IMR-90 (cell line): ENCODE data around the gene SLC22A5. TPM values are rescaled to one million over a fixed set of nuclear protein-coding genes. Genes with fewer than 3 reads are reported as not detected.

Experiments
- ATAC-seq: fragments of 200-7000 bp; cut with Tn5 transposase; 2 replicates; pipeline ENCODE4 v1.9.1; 2020; ENCODE audit warnings: low read depth, mild to moderate bottlenecking, moderate library complexity
- BruUV-seq: library from RNA; stranded (reverse); fragments of 400-500 nt; replicated peaks from 2 replicates; lab custom pipeline; 2021; lab: Mats Ljungman, UMichigan
- CTCF ChIA-PET: fragments of 300-600 bp; formaldehyde crosslinking; extraction: SDS; loops from one replicate; lab custom pipeline; 2021; ENCODE audit warnings: antibody characterized with exemption; lab: Yijun Ruan, JAX
- POLR2A ChIA-PET: fragments of 300-600 bp; sonication (Branson Sonifier 250); formaldehyde crosslinking; loops from one replicate; lab custom pipeline; 2022; ENCODE audit warnings: antibody characterized with exemption; ENCODE audit not compliant: unreplicated experiment; lab: Charles Lee
- DNase-seq: peaks from one replicate; pipeline ENCODE4 v3.0.0; 2013
- H2AFZ ChIP-seq: replicated peaks from 2 replicates; pipeline ENCODE3; 2013; ENCODE audit warnings: low read length, mild to moderate bottlenecking; ENCODE audit not compliant: poor library complexity
- H2AK5ac ChIP-seq: 2 replicates; pipeline ENCODE4 v1.6.1; 2013; ENCODE audit warnings: low read depth, low read length, inconsistent platforms
- H2AK9ac ChIP-seq: replicated peaks from 2 replicates; pipeline ENCODE3; 2013; ENCODE audit warnings: mild to moderate bottlenecking, low read depth, low read length, moderate library complexity; ENCODE audit not compliant: poor library complexity
- H2BK120ac ChIP-seq: 2 replicates; pipeline ENCODE4 v1.6.1; 2013; ENCODE audit warnings: low read depth, low read length, inconsistent platforms
- H2BK15ac ChIP-seq: 3 replicates; pipeline ENCODE4 v1.6.1; 2013; ENCODE audit warnings: low read depth, low read length, inconsistent platforms
- H2BK20ac ChIP-seq: 2 replicates; pipeline ENCODE4 v1.6.1; 2013; ENCODE audit warnings: low read depth, mild to moderate bottlenecking, inconsistent platforms, low read length, moderate library complexity
- H2BK5ac ChIP-seq: 2 replicates; pipeline ENCODE4 v1.6.1; 2013; ENCODE audit warnings: mild to moderate bottlenecking, low read depth, low read length, inconsistent platforms; ENCODE audit not compliant: poor library complexity, severe bottlenecking
- H3K14ac ChIP-seq: replicated peaks from 2 replicates; pipeline ENCODE4 v1.6.1; 2013; ENCODE audit warnings: low read depth, low read length, inconsistent platforms
- H3K18ac ChIP-seq: 2 replicates; pipeline ENCODE4 v1.6.1; 2013; ENCODE audit warnings: low read depth, low read length, control low read depth
- H3K23ac ChIP-seq: 2 replicates; pipeline ENCODE4 v1.6.1; 2013; ENCODE audit warnings: low read depth, low read length, inconsistent platforms
- H3K27ac ChIP-seq: 2 replicates; pipeline ENCODE4 v1.5.1; 2013; ENCODE audit warnings: mild to moderate bottlenecking, control low read depth, low read length; ENCODE audit not compliant: insufficient read depth
- H3K27me3 ChIP-seq: 2 replicates; pipeline ENCODE4 v1.6.1; 2013; ENCODE audit warnings: low read length; ENCODE audit not compliant: control insufficient read depth, insufficient read depth
- H3K36me3 ChIP-seq: 2 replicates; pipeline ENCODE4 v1.6.1; 2013; ENCODE audit warnings: low read length, mixed read lengths; ENCODE audit not compliant: control insufficient read depth, insufficient read depth
- H3K4ac ChIP-seq: 2 replicates; pipeline ENCODE4 v1.6.1; 2013; ENCODE audit warnings: low read depth, low read length, inconsistent platforms
- H3K4me1 ChIP-seq: 2 replicates; pipeline ENCODE4 v1.6.1; 2013; ENCODE audit warnings: low read length, mixed read lengths; ENCODE audit not compliant: control insufficient read depth, insufficient read depth
- H3K4me2 ChIP-seq: 2 replicates; pipeline ENCODE4 v1.6.1; 2013; ENCODE audit warnings: low read depth, mild to moderate bottlenecking, control low read depth, low read length, moderate library complexity
- H3K4me3 ChIP-seq: 2 replicates; pipeline ENCODE4 v1.5.1; 2013; ENCODE audit warnings: low read depth, mild to moderate bottlenecking, control low read depth, low read length, moderate library complexity; ENCODE audit not compliant: insufficient read depth
- H3K56ac ChIP-seq: 2 replicates; pipeline ENCODE4 v1.6.1; 2013; ENCODE audit warnings: low read length, inconsistent platforms; ENCODE audit not compliant: insufficient read depth; ENCODE audit errors: extremely low read depth
- H3K79me1 ChIP-seq, 2 experiments: 2 replicates each; pipeline ENCODE4 v1.6.1; 2013; ENCODE audit warnings: low read length in 2 of 2, inconsistent platforms in 1 of 2, low read depth in 1 of 2
- H3K9ac ChIP-seq: 2 replicates; pipeline ENCODE4 v1.6.1; 2013; ENCODE audit warnings: low read depth, low read length, control low read depth
- H3K9me1 ChIP-seq: 2 replicates; pipeline ENCODE4 v1.6.1; 2013; ENCODE audit warnings: low read length, inconsistent platforms; ENCODE audit not compliant: insufficient read depth
- H3K9me3 ChIP-seq: 2 replicates; pipeline ENCODE4 v1.6.1; 2013; ENCODE audit warnings: low read length; ENCODE audit not compliant: control insufficient read depth, insufficient read depth
- H4K20me1 ChIP-seq: 2 replicates; pipeline ENCODE4 v1.6.1; 2013; ENCODE audit warnings: low read length, inconsistent platforms; ENCODE audit not compliant: insufficient read depth
- H4K5ac ChIP-seq: 2 replicates; pipeline ENCODE4 v1.6.1; 2013; ENCODE audit warnings: mild to moderate bottlenecking, low read depth, low read length, control low read depth
- H4K8ac ChIP-seq, 2 experiments: 2 replicates each; pipeline ENCODE4 v1.6.1; 2013; ENCODE audit warnings: low read depth in 2 of 2, low read length in 2 of 2, control low read depth in 1 of 2, inconsistent platforms in 1 of 2
- H4K91ac ChIP-seq: 2 replicates; pipeline ENCODE4 v1.6.1; 2013; ENCODE audit warnings: low read depth, low read length, inconsistent platforms; ENCODE audit not compliant: insufficient read depth
- BHLHE40 ChIP-seq: fragments of 150-350 bp; IDR thresholded peaks from 2 replicates; pipeline ENCODE4 v1.6.1; 2016; ENCODE audit warnings: mild to moderate bottlenecking, low read depth, low read length
- CEBPB ChIP-seq: IDR thresholded peaks from 2 replicates; pipeline ENCODE4 v1.6.1; 2012; ENCODE audit warnings: low read depth, low read length, improper control_type of control experiment
- CHD1 ChIP-seq: IDR thresholded peaks from 2 replicates; pipeline ENCODE4 v1.6.1; 2012; ENCODE audit warnings: low read depth, low read length, improper control_type of control experiment
- CTCF ChIP-seq: conservative IDR thresholded peaks from 2 replicates; pipeline ENCODE4 v1.5.1; 2012; ENCODE audit warnings: mild to moderate bottlenecking, low read depth, low read length, improper control_type of control experiment
- ELK1 ChIP-seq: fragments of 150-350 bp; IDR thresholded peaks from 2 replicates; pipeline ENCODE4 v1.6.1; 2016; ENCODE audit warnings: low read depth, mild to moderate bottlenecking, low read length, moderate library complexity, borderline replicate concordance
- FOS ChIP-seq: fragments of 150-350 bp; IDR thresholded peaks from 2 replicates; pipeline ENCODE4 v1.6.1; 2016; ENCODE audit warnings: low read depth, low read length
- MAFK ChIP-seq: IDR thresholded peaks from 2 replicates; pipeline ENCODE4 v1.6.1; 2012; ENCODE audit warnings: low read depth, low read length, improper control_type of control experiment
- MAZ ChIP-seq: IDR thresholded peaks from 2 replicates; pipeline ENCODE4 v1.6.1; 2012; ENCODE audit warnings: low read depth, mild to moderate bottlenecking, low read length, improper control_type of control experiment, moderate library complexity, borderline replicate concordance
- MXI1 ChIP-seq: IDR thresholded peaks from 2 replicates; pipeline ENCODE4 v1.6.1; 2012; ENCODE audit warnings: low read depth, mild to moderate bottlenecking, low read length, moderate library complexity, borderline replicate concordance
- NFE2L2 ChIP-seq: fragments of 150-350 bp; IDR thresholded peaks from 2 replicates; pipeline ENCODE4 v1.6.1; 2016; ENCODE audit warnings: low read depth, mild to moderate bottlenecking, low read length
- POLR2A ChIP-seq: IDR thresholded peaks from 2 replicates; pipeline ENCODE4 v1.6.1; 2012; ENCODE audit warnings: mild to moderate bottlenecking, low read depth, low read length
- RAD21 ChIP-seq: IDR thresholded peaks from 2 replicates; pipeline ENCODE4 v1.6.1; 2012; ENCODE audit warnings: low read length, improper control_type of control experiment
- RCOR1 ChIP-seq: IDR thresholded peaks from 2 replicates; pipeline ENCODE4 v1.6.1; 2012; ENCODE audit warnings: mild to moderate bottlenecking, low read length, improper control_type of control experiment; ENCODE audit not compliant: insufficient replicate concordance
- RFX5 ChIP-seq: IDR thresholded peaks from 2 replicates; pipeline ENCODE4 v1.8.0; 2012; ENCODE audit warnings: low read depth, mild to moderate bottlenecking, low read length, moderate library complexity
- SMC3 ChIP-seq: fragments of 150-350 bp; IDR thresholded peaks from 2 replicates; pipeline ENCODE4 v1.6.1; 2016; ENCODE audit warnings: low read depth, mild to moderate bottlenecking, antibody characterized with exemption, low read length, moderate library complexity
- USF2 ChIP-seq: fragments of 150-350 bp; IDR thresholded peaks from 2 replicates; pipeline ENCODE4 v1.6.1; 2017; ENCODE audit warnings: mild to moderate bottlenecking, antibody characterized with exemption, low read length, low read depth
- WGBS, 2 experiments: methylation state at CpG; one replicate each; pipeline versions ENCODE4 v1.1.5 to v1.1.7; 2013; ENCODE audit warnings: missing lambda C conversion rate in 2 of 2; ENCODE audit not compliant: insufficient read length in 1 of 2; ENCODE audit errors: extremely low coverage in 2 of 2; 5-methylcytosine and 5-hydroxymethylcytosine counted together
- dilution Hi-C: fragments of 300-500 bp; cut with HindIII; formaldehyde crosslinking; loops from one replicate; pipeline ENCODE4 v1.14.3; 2018; ENCODE audit warnings: low sequenced_read_pairs; ENCODE audit not compliant: unreplicated experiment
- in situ Hi-C: fragments of 300-500 bp; cut with MboI; formaldehyde crosslinking; loops from 3 replicates; pipeline ENCODE4 v1.14.3; 2019; ENCODE audit warnings: low sequenced_read_pairs, inconsistent platforms, mixed read lengths
- intact Hi-C: fragments of 100-400 bp; cut with micrococcal nuclease; formaldehyde crosslinking; loops from 2 replicates; pipeline ENCODE4 v1.10.0; 2022
- polyA plus RNA-seq, 3 experiments: library from polyadenylated mRNA; depleted of rRNA; stranded (reverse); fragments of >200 nt; gene quantifications; 2 replicates each; pipeline ENCODE4 v1.2.3, GENCODE V29; 2012; ENCODE audit warnings: low replicate concordance in 1 of 3
- total RNA-seq: library from RNA; depleted of rRNA; stranded (reverse); fragments of >200 nt; gene quantifications from 2 replicates; pipeline ENCODE4 v1.2.3, GENCODE V29; 2012

SLC22A5 gene
- total and polyA plus RNA-seq, 2 of the 4 experiments (the other 2 are of a cell fraction): 6.1 to 7.1 TPM

GRCh38 chr5:132384506-132385050 lies 15.1 kb downstream of the SLC22A5 start:
- Histone ChIP-seq H3K56ac (no peak overlapping the region), H2BK20ac (no peak overlapping the region), H3K36me3 (no peaks in the 10 kb centered on the region), H2AFZ (no peak overlapping the region), H3K79me1 (peaks cover 0 to 13% of the 10 kb centered on the region in 2 experiments; a peak in 2 of 4 replicates), H3K27me3 (no peaks in the 10 kb centered on the region), H4K8ac (no peak overlapping the region), H3K4me1 (peaks cover 26% of the 10 kb centered on the region), H3K4me3 (no peak overlapping the region), H2AK5ac (no peak overlapping the region), H2BK15ac (no peak overlapping the region), H2BK120ac (no peak overlapping the region), H3K18ac (no peak overlapping the region), H2BK5ac (no peak overlapping the region), H4K5ac (no peak overlapping the region), H3K9me1 (peaks cover 16% of the 10 kb centered on the region), H4K91ac (no peak overlapping the region), H3K14ac (no peak overlapping the region), H3K27ac (no peak overlapping the region), H2AK9ac (no peak overlapping the region), H3K4me2 (no peak overlapping the region), H3K4ac (no peak overlapping the region), H3K9ac (no peak overlapping the region), H4K20me1 (no peaks in the 10 kb centered on the region; the same call in 1 of the 2 replicates), H3K9me3 (no peaks in the 10 kb centered on the region), H3K23ac (no peak overlapping the region)
- ChIA-PET POLR2A (no interaction called here), CTCF (no interaction called here)
- no TSS peak for BruUV-seq
- TF ChIP-seq RFX5 (no peak), MXI1 (no peak), USF2 (no peak), RCOR1 (no peak), CTCF (no peak), BHLHE40 (no peak), ELK1 (no peak), SMC3 (no peak), MAFK (no peak), RAD21 (no peak), FOS (no peak), CHD1 (no peak), MAZ (no peak), NFE2L2 (no peak), CEBPB (no peak), POLR2A (no peak)
- no peak for ATAC-seq
- intact Hi-C loops (loop anchor here (1.0 to 10.0 kb wide), 7 partner anchors 200 to 700 kb away; partner anchors contain the start of genes GDF9 and UQCRQ), in situ Hi-C loops (loop anchor here (5.0 to 10.0 kb wide), 3 partner anchors 118 to 498 kb away; no protein-coding TSS in a partner anchor), dilution Hi-C loops (no loop called here)
- DNase-seq: no peak
- WGBS, 2 experiments: no CpG with 5 or more reads among the region's 4 CpGs
